HL-60 (cell line): ENCODE data around the gene IL1RAPL1.

Experiments
- DNase-seq, 2 experiments: peaks; one replicate each; pipeline ENCODE4 v3.0.0-alpha.2; 2010 to 2020; ENCODE audit warnings: low read depth in 1 of 2, low spot score in 1 of 2
- H3K27ac ChIP-seq: fragments of 250-450 bp; sonication (Bioruptor Pico); replicated peaks from 2 replicates; pipeline ENCODE4 v1.5.1; 2020; ENCODE audit warnings: mild to moderate bottlenecking, moderate library complexity
- H3K27me3 ChIP-seq: fragments of 250-450 bp; sonication (Bioruptor Pico); 2 replicates; pipeline ENCODE4 v1.5.1; 2021; ENCODE audit warnings: mild to moderate bottlenecking, moderate library complexity; ENCODE audit not compliant: insufficient read depth, poor library complexity, severe bottlenecking
- H3K4me3 ChIP-seq: replicated peaks from 2 replicates; pipeline ENCODE4 v1.5.1; 2011; ENCODE audit warnings: mild to moderate bottlenecking, control low read depth, low read length; ENCODE audit not compliant: insufficient read depth
- GABPA ChIP-seq: IDR thresholded peaks from 2 replicates; pipeline ENCODE4 v1.6.1; 2012; ENCODE audit warnings: low read depth
- POLR2AphosphoS5 ChIP-seq: IDR thresholded peaks from 2 replicates; pipeline ENCODE4 v1.6.1; 2012; ENCODE audit warnings: low read depth
- REST ChIP-seq: IDR thresholded peaks from 2 replicates; pipeline ENCODE4 v1.6.1; 2012; ENCODE audit warnings: low read depth; ENCODE audit not compliant: insufficient replicate concordance
- SPI1 ChIP-seq: IDR thresholded peaks from 2 replicates; pipeline ENCODE4 v1.6.1; 2012; ENCODE audit warnings: low read depth, mild to moderate bottlenecking, borderline replicate concordance
- TF ChIP-seq, protein P1 (sequence below): IDR thresholded peaks from one replicate; pipeline ENCODE4 v1.5.1; 2011; ENCODE audit warnings: low read length, control low read depth, inconsistent platforms; ENCODE audit not compliant: insufficient read depth

Gene IL1RAPL1

GRCh38 chrX:28609003-28609402 is 21.8 kb downstream of the IL1RAPL1 start:
- TF ChIP-seq REST = no peak

GRCh38 chrX:28609917-28610613 is 22.8 kb downstream of the IL1RAPL1 start:
- TF ChIP-seq, protein P1, sequence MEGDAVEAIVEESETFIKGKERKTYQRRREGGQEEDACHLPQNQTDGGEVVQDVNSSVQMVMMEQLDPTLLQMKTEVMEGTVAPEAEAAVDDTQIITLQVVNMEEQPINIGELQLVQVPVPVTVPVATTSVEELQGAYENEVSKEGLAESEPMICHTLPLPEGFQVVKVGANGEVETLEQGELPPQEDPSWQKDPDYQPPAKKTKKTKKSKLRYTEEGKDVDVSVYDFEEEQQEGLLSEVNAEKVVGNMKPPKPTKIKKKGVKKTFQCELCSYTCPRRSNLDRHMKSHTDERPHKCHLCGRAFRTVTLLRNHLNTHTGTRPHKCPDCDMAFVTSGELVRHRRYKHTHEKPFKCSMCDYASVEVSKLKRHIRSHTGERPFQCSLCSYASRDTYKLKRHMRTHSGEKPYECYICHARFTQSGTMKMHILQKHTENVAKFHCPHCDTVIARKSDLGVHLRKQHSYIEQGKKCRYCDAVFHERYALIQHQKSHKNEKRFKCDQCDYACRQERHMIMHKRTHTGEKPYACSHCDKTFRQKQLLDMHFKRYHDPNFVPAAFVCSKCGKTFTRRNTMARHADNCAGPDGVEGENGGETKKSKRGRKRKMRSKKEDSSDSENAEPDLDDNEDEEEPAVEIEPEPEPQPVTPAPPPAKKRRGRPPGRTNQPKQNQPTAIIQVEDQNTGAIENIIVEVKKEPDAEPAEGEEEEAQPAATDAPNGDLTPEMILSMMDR = no peak

More at GRCh38 chrX:28609003-28609402, 21.8 kb downstream of the IL1RAPL1 start:
- Histone ChIP-seq H3K4me3 (no peak overlapping the region), H3K27ac (no peak overlapping the region), H3K27me3 (no peaks in the 10 kb centered on the region)
- DNase-seq = no peak

GRCh38 chrX:28610746-28611145 is 23.5 kb downstream of the IL1RAPL1 start:
- DNase-seq = no peak

More at GRCh38 chrX:28609917-28610613, 22.8 kb downstream of the IL1RAPL1 start:
- no peak overlapping the region for H3K4me3 ChIP-seq
- DNase-seq = no peak
- H3K27ac ChIP-seq = no peak overlapping the region
- no peaks in the 10 kb centered on the region for H3K27me3 ChIP-seq

More at GRCh38 chrX:28610746-28611145, 23.5 kb downstream of the IL1RAPL1 start:
- Histone ChIP-seq H3K27me3 (no peaks in the 10 kb centered on the region), H3K27ac (no peak overlapping the region), H3K4me3 (no peak overlapping the region)
- TF ChIP-seq SPI1 = no peak
- TF ChIP-seq, protein P1 = no peak
- TF ChIP-seq REST = no peak
- TF ChIP-seq GABPA = no peak
- no peak for TF ChIP-seq POLR2AphosphoS5
